HL-60 (cell line): ENCODE data around the gene NOS2.
"Not testable (repeated sequence)": the region's sequence is repeated elsewhere in the genome, so short reads cannot be mapped to it uniquely, and the experiment has no call there.

ENCODE experiments used
- CTCF ChIP-seq: IDR thresholded peaks from one replicate; pipeline ENCODE4 v1.5.1; 2011; ENCODE audit warnings: low read length, control low read depth, inconsistent platforms; ENCODE audit not compliant: insufficient read depth
- POLR2AphosphoS5 ChIP-seq: IDR thresholded peaks from 2 replicates; pipeline ENCODE4 v1.6.1; 2012; ENCODE audit warnings: low read depth
- SPI1 ChIP-seq: IDR thresholded peaks from 2 replicates; pipeline ENCODE4 v1.6.1; 2012; ENCODE audit warnings: low read depth, mild to moderate bottlenecking, borderline replicate concordance

GRCh38 chr17:27760931-27761330 is 39.4 kb downstream of the NOS2 start:
- TF ChIP-seq CTCF, SPI1, POLR2AphosphoS5: not testable (repeated sequence)
